Ovary (tissue), 9 donors: Measurements from ENCODE around the gene CSTPP1. TPM values are rescaled to one million over a fixed set of nuclear protein-coding genes. Genes with fewer than 3 reads are reported as not detected.

Experiments
- DNase-seq, 5 donors: peaks; one replicate each; pipeline ENCODE4 v3.0.0-alpha.2; 2019 to 2020
- H3K27ac ChIP-seq, 2 donors: fragments of 200-600 bp; one replicate each; pipeline versions ENCODE4 v1.5.1 to v1.8.0; 2019 to 2022
- H3K27me3 ChIP-seq: fragments of 200-600 bp; one replicate; pipeline ENCODE4 v1.8.0; 2022
- H3K36me3 ChIP-seq: fragments of 200-600 bp; sonication (generic); one replicate; pipeline ENCODE4 v1.5.1; 2019
- H3K4me1 ChIP-seq: one replicate; pipeline ENCODE4 v1.8.1; 2013; ENCODE audit warnings: mild to moderate bottlenecking, moderate library complexity; ENCODE audit not compliant: insufficient read depth
- H3K4me3 ChIP-seq: fragments of 200-600 bp; sonication (generic); one replicate; pipeline ENCODE4 v1.5.1; 2017
- H3K9me3 ChIP-seq, 2 donors: fragments of 200-600 bp in 1 of 2; sonication (generic) in 1 of 2; one replicate each; pipeline versions ENCODE4 v1.5.1 to v1.8.1; 2013 to 2019; ENCODE audit warnings: mild to moderate bottlenecking in 1 of 2, moderate library complexity in 1 of 2
- CTCF ChIP-seq, 3 donors: fragments of 450-650 bp in 2 of 3; fragments of 200-600 bp in 1 of 3; IDR thresholded peaks; one replicate each; pipeline versions ENCODE4 v1.5.1 to v1.8.0; 2016 to 2022; ENCODE audit warnings: antibody characterized with exemption in 3 of 3, mild to moderate bottlenecking in 1 of 3
- EP300 ChIP-seq: sonication (generic); formaldehyde crosslinking; IDR thresholded peaks from one replicate; pipeline ENCODE4 v1.6.1; 2017; ENCODE audit warnings: antibody characterized with exemption
- POLR2A ChIP-seq: fragments of 450-650 bp; IDR thresholded peaks from one replicate; pipeline ENCODE4 v1.6.1; 2017; ENCODE audit warnings: antibody characterized with exemption, mild to moderate bottlenecking, moderate library complexity
- WGBS, 3 donors: extraction: QIAGEN DNeasy Blood & Tissue Kit in 1 of 3; methylation state at CpG; one replicate each; pipeline versions ENCODE4 v1.1.5 to v1.1.7; 2013 to 2017; 5-methylcytosine and 5-hydroxymethylcytosine counted together
- intact Hi-C, 4 donors: fragments of 100-400 bp; cut with DNase I; formaldehyde crosslinking; loops; one replicate each; pipeline versions ENCODE4 v1.11.0 to v1.15.1; 2022 to 2023
- polyA plus RNA-seq, 2 donors: library from polyadenylated mRNA; stranded (reverse); fragments of 200-250 nt in 1 of 2; fragments of 350-450 nt in 1 of 2; fragmentation: Illumina TruSeq in 1 of 2; extraction: RNeasy Lipid Tissue Mini Kit (QIAGEN cat#74804) in 1 of 2; gene quantifications; one replicate each; pipeline ENCODE4 v1.2.3, GENCODE V29; 2013 to 2014
- total RNA-seq, 7 donors: library from RNA; depleted of rRNA in 2 of 7; stranded (reverse); fragments of >200 nt in 2 of 7; fragmentation: NEBNext Ultra II Directional in 3 of 7; extraction: Animal tissue kit (Norgen Biotek cat#: 25700) in 3 of 7; gene quantifications; one replicate each; pipeline versions ENCODE4 v1.1.0 to v1.2.4, GENCODE V29; 2016 to 2023
- donor health status: DM: no; HTN: no; CAD: no; lungs with moderate emphysema.
- donor health status: DM: no; HTN: no; CAD: no.
- donor health status: Bipolar disorder and iron deficiency.
- donor health status: DM: yes; HTN: yes; CAD: no.
- donor health status: DM: no; HTN: no; CAD: no.
- donor health status: DM: yes; HTN: yes; CAD: no.

The CSTPP1 gene
- total and polyA plus RNA-seq, 9 donors = 20.3 to 42.6 (median 25.6) TPM

GRCh38 chr11:47165253-47165840 is 228.8 kb downstream of the CSTPP1 start:
- Histone ChIP-seq H3K4me1 (peaks cover 3% of the 10 kb centered on the region), H3K4me3 (no peak overlapping the region), H3K9me3 (no peaks in the 10 kb centered on the region), H3K36me3 (peaks cover 4% of the 10 kb centered on the region), H3K27me3 (no peaks in the 10 kb centered on the region), H3K27ac (no peak overlapping the region)
- intact Hi-C loops = loop anchor here in 1 of 4 donors (10.0 kb wide), 1 partner anchor 189 kb away; the partner anchor contains the start of gene MYBPC3
- TF ChIP-seq POLR2A (no peak), EP300 (no peak), CTCF (IDR thresholded peaks at IDR 0.05) (no peak)
- no peak for DNase-seq
- WGBS, 3 donors = 79 to 84% (median 81%) methylated on average over 16 of the region's 16 CpGs

- no peak for TF ChIP-seq EP300
- H3K27me3 ChIP-seq = no peaks in the 10 kb centered on the region
- intact Hi-C loops = loop anchor here in 1 of 4 donors (10.0 kb wide), 1 partner anchor 188 kb away; the partner anchor contains the start of gene MYBPC3
- H3K36me3 ChIP-seq = peaks cover 4% of the 10 kb centered on the region
- H3K9me3 ChIP-seq = no peaks in the 10 kb centered on the region
- no peak overlapping the region for H3K4me3 ChIP-seq
- H3K4me1 ChIP-seq = peaks cover 3% of the 10 kb centered on the region
- WGBS, 3 donors = 89 to 94% (median 92%) methylated on average over 4 to 5 of the region's 5 CpGs
- no peak overlapping the region for H3K27ac ChIP-seq
- no peak for DNase-seq
Measured at GRCh38 chr11:47166368-47166767, 229.8 kb downstream of the CSTPP1 start.

- no peaks in the 10 kb centered on the region for H3K27me3 ChIP-seq
- intact Hi-C loops = loop anchor here in 1 of 4 donors (10.0 kb wide), 1 partner anchor 184 kb away; the partner anchor contains the start of gene MYBPC3
- H3K27ac ChIP-seq = no peak overlapping the region
- no peak for TF ChIP-seq POLR2A
- no peak for TF ChIP-seq EP300
- H3K9me3 ChIP-seq = no peaks in the 10 kb centered on the region
- WGBS, 3 donors = 81 to 91% (median 84%) methylated on average over 16 of the region's 16 CpGs
- peaks cover 5% of the 10 kb centered on the region for H3K4me1 ChIP-seq
- peaks cover 4% of the 10 kb centered on the region for H3K36me3 ChIP-seq
- DNase-seq = peak in 1 of 5 donors; percentile 13
- H3K4me3 ChIP-seq = no peak overlapping the region
Measured at GRCh38 chr11:47171061-47171838, 234.7 kb downstream of the CSTPP1 start.

- 69 to 73% (median 71%) methylated on average over 8 of the region's 8 CpGs for WGBS, 3 donors
- Histone ChIP-seq H3K36me3 (peaks cover 4% of the 10 kb centered on the region), H3K27ac (no peak overlapping the region), H3K27me3 (no peaks in the 10 kb centered on the region), H3K4me3 (no peak overlapping the region), H3K9me3 (no peaks in the 10 kb centered on the region), H3K4me1 (peaks cover 5% of the 10 kb centered on the region)
- intact Hi-C loops = loop anchor here in 1 of 4 donors (10.0 kb wide), 1 partner anchor 183 kb away; the partner anchor contains the start of gene MYBPC3
- no peak for DNase-seq
- no peak for TF ChIP-seq POLR2A
- TF ChIP-seq CTCF (IDR thresholded peaks at IDR 0.05) = no peak
- no peak for TF ChIP-seq EP300
Measured at GRCh38 chr11:47171856-47172255, 235.3 kb downstream of the CSTPP1 start.

GRCh38 chr11:47172740-47173336 is 236.3 kb downstream of the CSTPP1 start:
- intact Hi-C loops = loop anchor here in 1 of 4 donors (10.0 kb wide), 1 partner anchor 182 kb away; the partner anchor contains the start of gene MYBPC3
- H3K27me3 ChIP-seq = no peaks in the 10 kb centered on the region
- H3K36me3 ChIP-seq = no peaks in the 10 kb centered on the region
- WGBS, 3 donors = 66 to 73% (median 67%) methylated on average over 6 of the region's 6 CpGs
- H3K27ac ChIP-seq = no peak overlapping the region
- DNase-seq = peak in 1 of 5 donors; percentile 11
- no peak for TF ChIP-seq EP300
- TF ChIP-seq CTCF (IDR thresholded peaks at IDR 0.05) = no peak
- TF ChIP-seq POLR2A = no peak
- no peaks in the 10 kb centered on the region for H3K9me3 ChIP-seq
- H3K4me3 ChIP-seq = no peak overlapping the region
- H3K4me1 ChIP-seq = peaks cover 9% of the 10 kb centered on the region
